GM19240 (cell line): Measurements from ENCODE around the gene MAGI2.

Source experiments
- DNase-seq: peaks from one replicate; pipeline ENCODE4 v3.0.0; 2011; ENCODE audit warnings: low spot score; ENCODE audit not compliant: insufficient read length

Gene MAGI2

GRCh38 chr7:78383096-78383880 lies 1070.2 kb downstream of the MAGI2 start:
- no peak for DNase-seq

- no peak for DNase-seq
Measured at GRCh38 chr7:78379148-78379547, 1074.3 kb downstream of the MAGI2 start.

GRCh38 chr7:78377532-78377931 lies 1075.9 kb downstream of the MAGI2 start:
- no peak for DNase-seq

GRCh38 chr7:78370936-78371335 lies 1082.5 kb downstream of the MAGI2 start:
- no peak for DNase-seq

GRCh38 chr7:78368771-78369170 lies 1084.7 kb downstream of the MAGI2 start:
- no peak for DNase-seq

GRCh38 chr7:78367280-78367773 lies 1086.1 kb downstream of the MAGI2 start:
- no peak for DNase-seq

GRCh38 chr7:78363866-78364265 lies 1089.6 kb downstream of the MAGI2 start:
- DNase-seq: no peak

- no peak for DNase-seq
Measured at GRCh38 chr7:78359836-78360235, 1093.6 kb downstream of the MAGI2 start.

- DNase-seq: no peak
Measured at GRCh38 chr7:78357709-78358108, 1095.8 kb downstream of the MAGI2 start.

- no peak for DNase-seq
Measured at GRCh38 chr7:78355834-78356233, 1097.6 kb downstream of the MAGI2 start.

- DNase-seq: no peak
Measured at GRCh38 chr7:78350926-78351325, 1102.5 kb downstream of the MAGI2 start.

GRCh38 chr7:78350391-78350790 lies 1103.1 kb downstream of the MAGI2 start:
- DNase-seq: no peak

- DNase-seq: no peak
Measured at GRCh38 chr7:78346827-78347226, 1106.6 kb downstream of the MAGI2 start.

- DNase-seq: no peak
Measured at GRCh38 chr7:78345979-78346378, 1107.5 kb downstream of the MAGI2 start.

GRCh38 chr7:78345293-78345911 lies 1108.1 kb downstream of the MAGI2 start:
- DNase-seq: no peak

- DNase-seq: no peak
Measured at GRCh38 chr7:78334426-78334825, 1119.0 kb downstream of the MAGI2 start.

GRCh38 chr7:78333530-78334425 lies 1119.7 kb downstream of the MAGI2 start:
- no peak for DNase-seq

- no peak for DNase-seq
Measured at GRCh38 chr7:78329001-78329655, 1124.3 kb downstream of the MAGI2 start.

- DNase-seq: no peak
Measured at GRCh38 chr7:78327718-78328117, 1125.7 kb downstream of the MAGI2 start.

- no peak for DNase-seq
Measured at GRCh38 chr7:78326876-78327275, 1126.6 kb downstream of the MAGI2 start.

GRCh38 chr7:78326189-78326588 lies 1127.3 kb downstream of the MAGI2 start:
- no peak for DNase-seq
